Stomach (tissue), 9 donors: ENCODE measurements around the gene PELO. TPM values are rescaled to one million over a fixed set of nuclear protein-coding genes. Genes with fewer than 3 reads are reported as not detected.
"Not testable (repeated sequence)": the region's sequence is repeated elsewhere in the genome, so short reads cannot be mapped to it uniquely, and the experiment has no call there.

Experiments used
- DNase-seq, 2 donors: peaks; one replicate each; pipeline versions ENCODE4 v3.0.0 to v3.0.0-alpha.2; 2013 to 2019
- H3K27ac ChIP-seq, 5 donors: fragments of 200-600 bp in 4 of 5; sonication (generic) in 4 of 5; one replicate each; pipeline ENCODE4 v1.5.1; 2013 to 2019; ENCODE audit warnings: mild to moderate bottlenecking in 1 of 5, moderate library complexity in 1 of 5
- H3K27me3 ChIP-seq, 3 donors: fragments of 200-600 bp; sonication (generic); one replicate each; pipeline ENCODE4 v1.5.1; 2017 to 2019; ENCODE audit warnings: mixed run types in 1 of 3
- H3K36me3 ChIP-seq, 4 donors: fragments of 200-600 bp; sonication (generic); 1 replicate in 3 of 4; 2 replicates in 1 of 4; pipeline ENCODE4 v1.5.1; 2016 to 2019
- H3K4me1 ChIP-seq, 4 donors: fragments of 200-600 bp; sonication (generic); one replicate each; pipeline ENCODE4 v1.5.1; 2016 to 2019
- H3K4me3 ChIP-seq, 4 donors: fragments of 200-600 bp; sonication (generic) in 3 of 4; one replicate each; pipeline ENCODE4 v1.5.1; 2016 to 2019; ENCODE audit warnings: mild to moderate bottlenecking in 1 of 4
- H3K9me3 ChIP-seq, 4 donors: fragments of 200-600 bp; sonication (generic); one replicate each; pipeline ENCODE4 v1.5.1; 2016 to 2019
- CTCF ChIP-seq, 7 experiments: fragments of 450-650 bp in 4 of 7; fragments of 200-600 bp in 3 of 7; sonication (generic) in 3 of 7; IDR thresholded peaks; one replicate each; pipeline ENCODE4 v1.5.1; 2016 to 2019; ENCODE audit warnings: antibody characterized with exemption in 7 of 7, control low read depth in 2 of 7, mild to moderate bottlenecking in 1 of 7
- EP300 ChIP-seq: sonication (generic); formaldehyde crosslinking; IDR thresholded peaks from one replicate; pipeline ENCODE4 v1.6.1; 2017; ENCODE audit warnings: antibody characterized with exemption
- POLR2A ChIP-seq, 4 donors: fragments of 450-650 bp; IDR thresholded peaks; one replicate each; pipeline ENCODE4 v1.6.1; 2016; ENCODE audit warnings: antibody characterized with exemption in 4 of 4, control low read depth in 2 of 4, mild to moderate bottlenecking in 1 of 4, moderate library complexity in 1 of 4
- POLR2AphosphoS5 ChIP-seq, 3 donors: sonication (generic); formaldehyde crosslinking; IDR thresholded peaks; one replicate each; pipeline ENCODE4 v1.6.1; 2016; ENCODE audit warnings: antibody characterized with exemption in 3 of 3
- WGBS, 5 donors: extraction: QIAGEN DNeasy Blood & Tissue Kit in 3 of 5; methylation state at CpG; one replicate each; pipeline versions ENCODE4 v1.1.5 to v1.1.7; 2013 to 2018; 5-methylcytosine and 5-hydroxymethylcytosine counted together
- intact Hi-C: fragments of 100-400 bp; cut with DNase I; formaldehyde crosslinking; loops from one replicate; pipeline ENCODE4 v1.15.1; 2023; ENCODE audit warnings: low total_unique reads
- polyA plus RNA-seq, 3 donors: library from polyadenylated mRNA; stranded (reverse); fragments of 200-250 nt; gene quantifications; one replicate each; pipeline ENCODE4 v1.2.3, GENCODE V29; 2013
- total RNA-seq, 5 donors: library from RNA; depleted of rRNA; stranded (reverse); fragments of >200 nt; gene quantifications; one replicate each; pipeline versions ENCODE4 v1.1.0 to v1.2.3, GENCODE V29; 2014 to 2016
- donor health status: healthy with polysubstance abuse.
- donor health status: Bipolar disorder and iron deficiency.
- donor health status: healthy.

Gene PELO
- total and polyA plus RNA-seq, 8 donors = 5.8 to 62.2 (median 12.5) TPM

GRCh38 chr5:52818360-52818759 is 30.6 kb downstream of the PELO start:
- H3K36me3 ChIP-seq = no peaks in the 10 kb centered on the region
- no peak overlapping the region for H3K27ac ChIP-seq
- H3K9me3 ChIP-seq = no peaks in the 10 kb centered on the region
- intact Hi-C loops = no loop called here
- no peaks in the 10 kb centered on the region for H3K27me3 ChIP-seq
- H3K4me3 ChIP-seq = no peak overlapping the region
- DNase-seq = no peak
- WGBS, 5 donors = 86 to 96% (median 95%) methylated on average over 1 of the region's 1 CpG
- peaks cover 0 to 63% (median 30%) of the 10 kb centered on the region in 4 donors for H3K4me1 ChIP-seq
- TF ChIP-seq EP300 (no peak), POLR2AphosphoS5 (IDR thresholded peaks at IDR 0.05) (no peak), CTCF (IDR thresholded peaks at IDR 0.05) (no peak), POLR2A (IDR thresholded peaks at IDR 0.05) (no peak)

- DNase-seq, intact Hi-C loops: not testable (repeated sequence)
Measured at GRCh38 chr5:52818807-52819206, 31.1 kb downstream of the PELO start.

DNA sequence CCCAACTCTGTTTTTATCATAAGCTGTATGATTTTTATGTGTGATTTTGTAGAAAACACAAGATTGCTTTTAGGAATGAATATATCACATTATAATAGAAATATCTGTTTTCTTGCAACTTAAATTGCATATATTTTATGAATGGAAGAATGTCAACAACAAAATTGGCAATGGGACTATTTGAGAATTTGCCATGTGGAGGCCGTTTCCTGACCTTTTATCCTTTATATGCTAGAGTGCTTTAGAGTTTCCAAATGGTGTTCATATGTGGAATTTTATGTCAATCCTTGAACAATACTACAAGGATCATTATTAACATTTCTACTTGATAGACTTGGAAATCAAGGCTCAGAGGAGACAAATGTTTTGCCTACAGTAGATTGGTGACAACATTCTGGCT is 34.2 kb downstream of the PELO start:
- intact Hi-C loops = no loop called here
- H3K27ac ChIP-seq = peak overlapping the region in 3 of 5 donors; percentile 3 to 47 (median 10)
- TF ChIP-seq POLR2A (IDR thresholded peaks at IDR 0.05) = no peak
- no peak for TF ChIP-seq CTCF (IDR thresholded peaks at IDR 0.05)
- no peak for TF ChIP-seq EP300
- TF ChIP-seq POLR2AphosphoS5 (IDR thresholded peaks at IDR 0.05) = no peak

More at GRCh38 chr5:52818807-52819206, 31.1 kb downstream of the PELO start:
- H3K9me3 ChIP-seq, H3K27ac ChIP-seq, H3K36me3 ChIP-seq, H3K4me3 ChIP-seq, H3K27me3 ChIP-seq: not testable (repeated sequence)
- H3K4me1 ChIP-seq = peaks cover 0 to 64% (median 30%) of the 10 kb centered on the region in 4 donors
- WGBS, 5 donors = 78 to 96% (median 83%) methylated on average over 3 of the region's 3 CpGs

GRCh38 chr5:52822437-52822836 is 34.7 kb downstream of the PELO start:
- Histone ChIP-seq H3K4me1 (peaks cover 0 to 51% (median 27%) of the 10 kb centered on the region in 4 donors), H3K4me3 (no peak overlapping the region), H3K27ac (peak overlapping the region in 3 of 5 donors; percentile 3 to 47 (median 10)), H3K36me3 (no peaks in the 10 kb centered on the region), H3K9me3 (no peaks in the 10 kb centered on the region), H3K27me3 (no peaks in the 10 kb centered on the region)
- intact Hi-C loops = no loop called here
- TF ChIP-seq POLR2AphosphoS5 (IDR thresholded peaks at IDR 0.05) = no peak
- no peak for TF ChIP-seq CTCF (IDR thresholded peaks at IDR 0.05)
- TF ChIP-seq POLR2A (IDR thresholded peaks at IDR 0.05) = no peak
- no peak for TF ChIP-seq EP300
- DNase-seq = peak in 1 of 2 donors; percentile 79
- WGBS, 5 donors = 52 to 80% (median 62%) methylated on average over 6 of the region's 6 CpGs

More for the DNA sequence above, 34.2 kb downstream of the PELO start:
- Histone ChIP-seq H3K4me1 (peaks cover 0 to 56% (median 29%) of the 10 kb centered on the region in 4 donors), H3K9me3 (no peaks in the 10 kb centered on the region), H3K27me3 (no peaks in the 10 kb centered on the region), H3K4me3 (no peak overlapping the region), H3K36me3 (no peaks in the 10 kb centered on the region)
- WGBS, 5 donors = 33 to 49% (median 44%) methylated on average over 1 of the region's 1 CpG
- DNase-seq = no peak

- intact Hi-C loops = no loop called here
- no peak overlapping the region for H3K27ac ChIP-seq
Measured at GRCh38 chr5:52824827-52825226, 37.1 kb downstream of the PELO start.

More at GRCh38 chr5:52824827-52825226, 37.1 kb downstream of the PELO start:
- H3K36me3 ChIP-seq = no peaks in the 10 kb centered on the region
- H3K27me3 ChIP-seq = no peaks in the 10 kb centered on the region
- peaks cover 0 to 5% (median 0%) of the 10 kb centered on the region in 4 donors for H3K9me3 ChIP-seq
- DNase-seq = no peak
- H3K4me3 ChIP-seq = no peak overlapping the region
- WGBS, 5 donors = 94 to 100% (median 98%) methylated on average over 1 of the region's 1 CpG
- H3K4me1 ChIP-seq = peaks cover 0 to 44% (median 23%) of the 10 kb centered on the region in 4 donors
- no peak for TF ChIP-seq EP300
- TF ChIP-seq CTCF (IDR thresholded peaks at IDR 0.05) = no peak
- no peak for TF ChIP-seq POLR2A (IDR thresholded peaks at IDR 0.05)
- TF ChIP-seq POLR2AphosphoS5 (IDR thresholded peaks at IDR 0.05) = no peak
